GM18909 (cell line): ENCODE results near the gene ANO2.

Source experiments
- ATAC-seq: cut with Tn5 transposase; IDR thresholded peaks from one replicate; pipeline ENCODE4 v1.9.1; 2021; ENCODE audit warnings: mild to moderate bottlenecking; ENCODE audit not compliant: unreplicated experiment, poor library complexity

Gene ANO2

GRCh38 chr12:5534426-5535199 is 410.4 kb downstream of the ANO2 start:
- ATAC-seq = no peak

- no peak for ATAC-seq
Observed at GRCh38 chr12:5533368-5533767, 411.7 kb downstream of the ANO2 start.

GRCh38 chr12:5525783-5526367 is 419.2 kb downstream of the ANO2 start:
- ATAC-seq = no peak

GRCh38 chr12:5524769-5525436 is 420.2 kb downstream of the ANO2 start:
- ATAC-seq = no peak

GRCh38 chr12:5524116-5524768 is 420.8 kb downstream of the ANO2 start:
- no peak for ATAC-seq

DNA sequence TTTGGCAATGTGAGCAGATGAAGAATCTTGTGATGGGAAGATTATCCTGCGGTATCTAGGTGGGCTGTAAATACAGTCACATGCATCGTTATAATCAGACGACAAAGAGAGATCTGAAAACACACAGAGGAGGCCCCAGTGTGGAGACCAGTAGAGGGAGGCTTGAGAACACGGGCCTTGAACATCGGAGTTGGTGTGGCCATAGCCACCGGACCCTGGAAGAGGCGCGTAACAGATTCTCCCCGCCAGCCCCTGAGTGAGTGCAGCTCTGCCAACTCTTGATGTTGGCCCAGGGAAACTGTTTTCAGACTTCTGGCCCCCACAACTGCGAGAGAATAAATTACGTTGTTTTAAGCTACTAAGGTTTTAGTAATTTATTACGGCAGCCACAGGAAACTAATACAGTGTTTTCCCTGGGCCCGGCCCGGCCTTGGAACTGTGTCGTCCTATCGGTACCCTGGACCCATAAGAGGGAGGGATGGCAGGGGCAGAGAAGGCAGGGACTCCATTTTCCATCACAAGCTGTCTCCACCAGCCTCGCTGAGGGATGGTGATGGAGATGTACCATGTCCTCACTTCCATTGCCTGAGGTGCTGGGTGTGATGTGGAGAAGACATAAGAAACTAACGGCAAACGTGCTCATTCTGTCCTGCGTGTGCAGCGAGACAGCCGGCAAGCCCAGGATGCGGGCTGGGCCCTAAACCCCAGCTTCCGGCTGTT is 421.5 kb downstream of the ANO2 start:
- ATAC-seq = no peak

DNA sequence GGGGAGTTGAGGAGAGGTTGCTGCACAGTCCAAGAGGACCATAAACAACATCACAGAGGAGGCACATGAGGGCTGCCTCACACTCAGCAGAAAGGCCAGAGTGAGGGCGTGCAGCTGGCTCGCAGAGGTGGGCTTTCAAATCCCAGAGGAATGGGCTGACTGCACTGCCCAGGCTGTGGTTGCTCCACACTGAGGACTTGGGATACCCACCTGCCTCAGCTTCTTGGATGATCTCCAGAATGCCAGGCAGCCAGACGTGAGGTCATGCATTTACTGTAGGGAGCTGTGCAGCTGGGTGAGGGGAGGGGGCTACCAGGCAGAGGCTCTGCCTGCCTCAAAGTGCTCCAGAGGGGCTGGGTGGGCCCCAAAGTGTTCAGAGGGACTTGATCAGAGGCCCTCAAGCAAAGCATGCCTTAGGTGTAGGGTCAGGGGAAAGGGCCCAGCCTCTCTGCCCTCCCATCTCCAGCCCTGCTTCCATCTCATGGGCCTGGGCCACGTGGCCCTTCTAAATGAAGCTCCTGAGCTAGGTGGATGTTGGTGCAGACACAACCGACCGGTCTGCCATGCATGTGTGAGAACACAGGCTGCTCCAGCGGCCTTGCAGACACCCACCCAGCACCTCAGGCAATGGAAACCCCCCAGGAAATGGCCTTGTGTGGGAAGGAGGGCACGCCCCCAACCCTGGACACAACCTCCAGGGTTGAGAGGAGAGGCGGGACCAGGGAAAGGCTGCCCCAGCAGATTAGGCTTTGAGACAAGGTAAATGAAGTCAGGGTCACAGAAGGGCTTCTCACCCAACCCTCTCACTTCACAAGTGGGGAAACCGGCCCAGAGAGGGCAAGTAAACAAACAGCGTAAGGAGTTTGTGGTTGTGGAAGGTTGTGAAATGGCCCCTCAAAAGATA is 422.4 kb downstream of the ANO2 start:
- ATAC-seq = no peak

DNA sequence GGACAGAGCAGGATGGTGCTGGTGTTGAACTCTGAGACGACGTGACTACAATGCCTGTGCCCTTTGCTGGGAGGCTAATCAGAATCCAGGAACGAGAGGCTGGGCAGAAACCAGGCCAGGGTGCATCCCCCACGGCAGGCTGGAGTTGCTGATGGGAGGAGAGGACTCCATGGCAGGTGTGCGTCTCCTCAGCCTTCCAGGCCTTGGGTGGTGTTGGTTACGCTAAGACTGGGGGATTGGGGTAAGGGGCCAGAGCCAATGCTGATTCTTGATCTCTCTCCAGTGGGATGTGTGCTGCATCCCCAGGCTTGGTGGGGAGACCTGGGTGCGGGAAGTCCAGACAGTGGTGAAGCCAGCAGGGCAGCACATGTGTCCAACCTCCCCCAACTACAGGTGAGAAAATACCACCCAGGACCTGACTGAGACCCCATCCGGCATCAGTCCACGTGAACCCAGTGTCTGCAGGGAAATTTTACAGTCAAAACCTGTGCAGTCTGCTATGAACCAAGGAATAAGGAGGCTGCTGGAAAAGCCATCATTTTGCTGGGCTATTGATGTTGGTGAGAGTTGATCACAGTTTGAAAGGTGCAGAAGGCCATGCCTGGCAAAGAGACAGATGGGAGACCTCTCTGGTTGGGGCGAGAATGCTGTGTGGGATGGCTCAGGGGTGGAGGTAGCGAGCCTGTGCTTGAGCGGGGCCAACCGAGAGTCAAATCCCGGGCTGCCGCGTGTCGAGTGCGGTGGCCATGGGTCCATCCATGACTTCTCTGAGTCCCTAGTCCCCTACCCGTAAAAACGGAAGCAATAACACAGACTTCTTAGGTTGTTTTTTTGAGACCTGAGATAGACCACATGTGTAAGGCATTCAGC is 423.4 kb downstream of the ANO2 start:
- ATAC-seq = no peak

GRCh38 chr12:5520831-5521230 is 424.2 kb downstream of the ANO2 start:
- no peak for ATAC-seq

GRCh38 chr12:5520037-5520436 is 425.0 kb downstream of the ANO2 start:
- ATAC-seq = no peak

DNA sequence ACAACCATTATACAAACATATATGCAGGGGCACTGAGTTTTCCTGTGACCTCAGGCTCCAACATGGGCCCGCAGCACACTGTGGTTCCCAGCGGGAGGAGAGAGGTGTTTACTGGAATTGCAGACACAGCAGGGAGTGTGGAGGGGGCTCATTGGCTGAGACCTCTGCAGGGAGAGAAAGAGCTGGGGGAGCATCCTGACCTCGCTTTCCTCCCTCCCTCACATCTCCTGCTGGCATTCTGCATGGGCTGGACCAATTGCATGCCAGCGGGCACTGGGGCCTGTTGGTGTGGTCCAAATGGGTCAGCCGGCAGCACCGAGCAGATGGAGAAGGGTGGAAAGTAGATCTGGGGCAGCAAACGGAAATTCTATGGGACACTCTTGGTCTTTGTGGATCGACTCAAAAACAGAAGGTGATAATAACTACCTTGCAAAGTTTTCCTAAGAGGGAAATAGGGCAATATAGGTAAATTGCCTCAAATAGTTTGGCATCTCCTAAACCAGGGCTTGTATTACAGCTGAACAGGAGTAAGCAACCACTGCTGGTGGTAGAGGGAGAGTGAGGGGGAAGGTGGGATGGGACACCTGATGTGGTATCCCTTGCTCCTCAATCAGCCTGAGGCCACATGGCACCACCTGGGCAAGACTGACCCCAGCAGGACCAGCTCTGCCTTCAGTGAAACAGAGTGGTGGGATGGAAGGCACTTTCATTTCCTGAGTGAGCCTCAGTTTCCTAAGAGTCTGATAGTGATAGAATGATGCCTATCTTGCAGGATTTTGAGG is 426.3 kb downstream of the ANO2 start:
- ATAC-seq = no peak

DNA sequence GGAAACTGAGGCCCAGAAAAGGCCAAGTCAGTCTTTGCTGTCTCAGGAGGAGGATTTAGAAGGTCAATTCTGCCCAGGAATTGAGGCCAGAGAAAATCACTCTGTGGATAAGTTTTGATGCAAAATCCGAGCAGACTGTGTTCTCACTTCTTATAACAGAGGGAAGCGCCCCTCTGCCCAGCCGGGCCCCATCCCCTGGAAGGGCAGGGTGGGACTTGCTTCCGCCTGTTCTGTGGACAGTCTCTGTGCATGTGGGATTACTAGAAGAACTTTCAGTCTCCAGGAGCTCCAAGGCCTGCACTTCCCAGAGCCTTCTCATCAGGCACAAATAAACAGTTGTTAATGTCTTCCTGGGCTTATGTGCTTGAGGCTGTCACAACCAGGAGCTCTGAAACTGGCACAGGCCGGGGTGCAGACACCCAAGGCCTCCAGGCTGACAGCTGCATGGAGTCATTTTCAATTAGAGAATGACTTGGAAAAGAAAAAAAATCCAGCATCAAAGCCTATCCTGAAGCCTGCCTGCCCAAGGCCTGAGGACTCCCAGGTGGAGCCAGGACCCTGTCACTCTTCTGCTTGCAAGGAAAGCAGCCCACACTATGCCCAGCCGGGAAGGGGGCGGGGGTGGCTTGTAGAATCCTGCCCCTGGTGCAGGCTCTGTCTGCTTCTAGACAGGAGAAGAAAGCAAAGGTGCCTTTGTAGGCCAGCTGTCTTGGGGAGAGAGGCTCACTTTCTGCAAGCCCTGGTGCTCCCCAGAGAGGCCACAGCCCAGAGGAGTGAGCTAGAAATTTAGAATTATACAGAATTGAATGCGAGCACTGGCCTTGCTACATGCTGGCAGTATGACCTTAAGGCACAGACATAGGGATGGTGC is 428.5 kb downstream of the ANO2 start:
- no peak for ATAC-seq

DNA sequence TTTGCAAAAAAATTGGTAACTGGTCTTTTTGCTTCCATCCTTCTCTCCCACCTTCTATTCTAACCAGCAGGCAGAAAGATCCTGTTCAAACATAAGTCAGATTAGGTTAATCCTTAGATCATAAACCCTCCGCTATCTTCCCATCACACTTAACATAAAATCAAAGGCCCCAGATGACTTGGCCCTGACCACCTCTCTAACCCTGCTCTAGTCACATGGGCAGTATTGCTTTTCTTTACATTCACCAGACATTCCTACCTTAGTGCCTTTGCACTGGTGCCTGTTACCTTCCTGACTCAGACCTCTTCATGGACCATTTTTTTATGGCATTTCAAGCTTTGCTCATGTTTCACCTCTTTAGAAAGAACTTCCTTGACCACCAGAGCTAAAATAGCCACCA is 429.6 kb downstream of the ANO2 start:
- no peak for ATAC-seq

GRCh38 chr12:5514545-5514944 is 430.5 kb downstream of the ANO2 start:
- no peak for ATAC-seq

GRCh38 chr12:5514016-5514415 is 431.0 kb downstream of the ANO2 start:
- ATAC-seq = no peak

DNA sequence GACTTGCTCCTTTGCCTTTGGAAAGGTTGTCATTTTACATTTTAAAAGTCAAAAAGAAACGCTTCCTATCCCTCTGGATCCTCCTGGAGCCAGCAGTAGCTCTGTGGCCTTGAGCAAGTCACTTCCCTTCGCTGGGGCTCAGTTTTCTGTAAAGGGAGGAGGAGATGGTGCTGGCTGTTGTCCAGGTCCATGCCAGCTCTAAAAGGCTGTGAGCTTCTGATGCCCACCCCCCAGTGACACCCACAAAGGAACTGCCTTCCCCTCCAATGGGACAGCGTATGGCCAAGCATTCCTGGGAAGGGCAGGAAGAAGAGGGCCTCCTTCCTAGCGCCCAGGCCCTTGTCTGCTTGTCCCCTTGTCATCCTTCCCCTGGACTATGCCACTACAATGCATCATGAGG is 431.7 kb downstream of the ANO2 start:
- ATAC-seq = no peak
